ENCODE data around the gene HEPACAM2.

The HEPACAM2 gene

DNA sequence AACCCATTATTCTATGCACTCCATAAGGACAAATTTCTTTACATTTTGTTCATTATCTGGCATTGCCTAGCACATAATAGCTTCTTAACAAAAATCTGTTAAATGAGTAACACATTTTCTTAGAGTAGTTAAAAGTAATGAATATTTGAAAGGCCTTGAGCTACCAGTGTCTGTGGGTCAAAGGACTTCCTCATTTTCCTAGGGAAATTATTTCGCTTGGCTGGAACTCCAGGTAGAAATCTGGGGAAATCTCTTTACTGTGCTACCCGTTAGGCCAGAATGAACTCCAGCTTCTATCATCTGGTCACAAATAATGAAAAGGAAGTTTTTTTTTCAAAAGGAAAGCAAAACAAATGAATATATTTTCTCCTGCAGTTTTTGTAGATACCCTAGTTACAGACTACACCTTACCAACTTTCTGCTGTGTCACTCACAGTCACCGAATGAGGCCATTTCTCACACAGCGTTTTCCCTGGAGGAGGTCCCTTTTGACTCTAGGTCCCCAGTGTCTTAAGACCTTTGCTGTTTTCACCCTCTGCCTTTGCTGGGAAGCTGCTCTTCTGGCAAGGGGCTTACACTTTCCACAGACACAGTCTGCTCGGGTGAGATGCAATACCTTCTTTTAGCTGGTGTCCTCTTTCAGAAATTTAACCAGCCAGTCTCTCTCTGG lies 79.7 kb downstream of the HEPACAM2 start:
- no peak for DNase-seq

DNA sequence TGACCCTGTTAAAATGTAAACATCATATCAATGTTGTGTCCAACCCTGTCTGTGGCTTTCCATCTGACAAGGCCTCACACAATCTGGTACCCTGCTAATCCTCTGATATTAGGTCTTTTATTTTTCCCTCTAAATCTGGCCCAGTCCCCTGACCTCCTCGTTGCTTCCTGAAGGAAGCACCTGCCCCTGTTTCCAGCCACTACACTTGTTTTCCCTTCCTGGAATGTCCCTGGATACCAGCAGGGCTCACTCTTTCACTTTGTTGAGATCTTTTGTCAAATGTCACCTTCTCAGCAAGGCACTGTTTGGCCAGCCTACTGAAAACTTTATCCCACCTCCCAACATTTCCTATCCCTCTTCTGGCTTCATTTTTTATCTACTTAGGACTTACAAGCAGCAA lies 80.2 kb downstream of the HEPACAM2 start:
- no peak for DNase-seq

GRCh38 chr7:93145354-93145753 lies 80.9 kb downstream of the HEPACAM2 start:
- DNase-seq: no peak

GRCh38 chr7:93142127-93142526 lies 84.1 kb downstream of the HEPACAM2 start:
- DNase-seq: no peak

GRCh38 chr7:93140582-93141191 lies 85.6 kb downstream of the HEPACAM2 start:
- DNase-seq: no peak

GRCh38 chr7:93138576-93138975 lies 87.7 kb downstream of the HEPACAM2 start:
- no peak for DNase-seq
